Measurements from ENCODE around the gene CNTN4.

CNTN4 gene

GRCh38 chr3:2558796-2559195 is 460.1 kb downstream of the CNTN4 start:
- H3K4me3 ChIP-seq = no peak overlapping the region
- H3K27ac ChIP-seq = no peak overlapping the region

GRCh38 chr3:2567451-2567850 is 468.8 kb downstream of the CNTN4 start:
- Histone ChIP-seq H3K4me3 (no peak overlapping the region), H3K27ac (no peak overlapping the region)

- Histone ChIP-seq H3K4me3 (no peak overlapping the region), H3K27ac (no peak overlapping the region)
Measured at GRCh38 chr3:2568156-2568555, 469.5 kb downstream of the CNTN4 start.

- no peak overlapping the region for H3K27ac ChIP-seq
- no peak overlapping the region for H3K4me3 ChIP-seq
Measured at GRCh38 chr3:2568929-2569328, 470.3 kb downstream of the CNTN4 start.

GRCh38 chr3:2577571-2577970 is 478.9 kb downstream of the CNTN4 start:
- Histone ChIP-seq H3K4me3 (no peak overlapping the region), H3K27ac (no peak overlapping the region)

GRCh38 chr3:2578560-2578959 is 479.9 kb downstream of the CNTN4 start:
- no peak overlapping the region for H3K27ac ChIP-seq
- no peak overlapping the region for H3K4me3 ChIP-seq

GRCh38 chr3:2579206-2579605 is 480.5 kb downstream of the CNTN4 start:
- no peak overlapping the region for H3K4me3 ChIP-seq
- no peak overlapping the region for H3K27ac ChIP-seq

GRCh38 chr3:2583046-2583445 is 484.4 kb downstream of the CNTN4 start:
- no peak overlapping the region for H3K4me3 ChIP-seq

GRCh38 chr3:2589336-2589969 is 490.8 kb downstream of the CNTN4 start:
- H3K27ac ChIP-seq = no peak overlapping the region

More at GRCh38 chr3:2583046-2583445, 484.4 kb downstream of the CNTN4 start:
- no peak overlapping the region for H3K27ac ChIP-seq

GRCh38 chr3:2595486-2595885 is 496.8 kb downstream of the CNTN4 start:
- no peak overlapping the region for H3K4me3 ChIP-seq
- H3K27ac ChIP-seq = no peak overlapping the region

More at GRCh38 chr3:2589336-2589969, 490.8 kb downstream of the CNTN4 start:
- H3K4me3 ChIP-seq = no peak overlapping the region

GRCh38 chr3:2597615-2598014 is 498.9 kb downstream of the CNTN4 start:
- no peak overlapping the region for H3K4me3 ChIP-seq
- H3K27ac ChIP-seq = no peak overlapping the region

- no peak overlapping the region for H3K27ac ChIP-seq
Measured at GRCh38 chr3:2599471-2599870, 500.8 kb downstream of the CNTN4 start.

GRCh38 chr3:2603692-2604289 is 505.1 kb downstream of the CNTN4 start:
- Histone ChIP-seq H3K4me3 (no peak overlapping the region), H3K27ac (no peak overlapping the region)

More at GRCh38 chr3:2599471-2599870, 500.8 kb downstream of the CNTN4 start:
- no peak overlapping the region for H3K4me3 ChIP-seq

GRCh38 chr3:2614578-2614977 is 515.9 kb downstream of the CNTN4 start:
- no peak overlapping the region for H3K27ac ChIP-seq

GRCh38 chr3:2615080-2615479 is 516.4 kb downstream of the CNTN4 start:
- no peak overlapping the region for H3K27ac ChIP-seq
- H3K4me3 ChIP-seq = no peak overlapping the region

More at GRCh38 chr3:2614578-2614977, 515.9 kb downstream of the CNTN4 start:
- no peak overlapping the region for H3K4me3 ChIP-seq

GRCh38 chr3:2623436-2623835 is 524.8 kb downstream of the CNTN4 start:
- Histone ChIP-seq H3K27ac (no peak overlapping the region), H3K4me3 (no peak overlapping the region)

GRCh38 chr3:2628117-2628516 is 529.5 kb downstream of the CNTN4 start:
- H3K4me3 ChIP-seq = no peak overlapping the region
- no peak overlapping the region for H3K27ac ChIP-seq

- Histone ChIP-seq H3K27ac (no peak overlapping the region), H3K4me3 (no peak overlapping the region)
Measured at GRCh38 chr3:2635511-2635910, 536.8 kb downstream of the CNTN4 start.

GRCh38 chr3:2643606-2644005 is 544.9 kb downstream of the CNTN4 start:
- no peak overlapping the region for H3K27ac ChIP-seq
- no peak overlapping the region for H3K4me3 ChIP-seq

- Histone ChIP-seq H3K4me3 (no peak overlapping the region), H3K27ac (no peak overlapping the region)
Measured at GRCh38 chr3:2645001-2645400, 546.3 kb downstream of the CNTN4 start.

- H3K27ac ChIP-seq = no peak overlapping the region
- H3K4me3 ChIP-seq = no peak overlapping the region
Measured at GRCh38 chr3:2650746-2651145, 552.1 kb downstream of the CNTN4 start.

GRCh38 chr3:2652386-2652785 is 553.7 kb downstream of the CNTN4 start:
- H3K4me3 ChIP-seq = no peak overlapping the region
- H3K27ac ChIP-seq = no peak overlapping the region
